A673 (cell line): ENCODE results near the gene ANKRD44.

ENCODE experiments used
- EZH2 ChIP-seq: fragments of 200-600 bp; sonication (generic); IDR thresholded peaks from 2 replicates; pipeline ENCODE4 v1.6.1; 2017; ENCODE audit warnings: borderline replicate concordance, low read depth, mild to moderate bottlenecking, mixed read lengths, antibody characterized with exemption, low read length; ENCODE audit not compliant: poor library complexity, severe bottlenecking
- TF ChIP-seq, protein P1 (sequence below): fragments of 300-800, 200-600 bp; sonication (generic); conservative IDR thresholded peaks from 2 replicates; pipeline ENCODE4 v1.5.1; 2017; ENCODE audit warnings: low read depth, mild to moderate bottlenecking, antibody characterized with exemption, low read length, moderate library complexity, mixed read lengths

DNA sequence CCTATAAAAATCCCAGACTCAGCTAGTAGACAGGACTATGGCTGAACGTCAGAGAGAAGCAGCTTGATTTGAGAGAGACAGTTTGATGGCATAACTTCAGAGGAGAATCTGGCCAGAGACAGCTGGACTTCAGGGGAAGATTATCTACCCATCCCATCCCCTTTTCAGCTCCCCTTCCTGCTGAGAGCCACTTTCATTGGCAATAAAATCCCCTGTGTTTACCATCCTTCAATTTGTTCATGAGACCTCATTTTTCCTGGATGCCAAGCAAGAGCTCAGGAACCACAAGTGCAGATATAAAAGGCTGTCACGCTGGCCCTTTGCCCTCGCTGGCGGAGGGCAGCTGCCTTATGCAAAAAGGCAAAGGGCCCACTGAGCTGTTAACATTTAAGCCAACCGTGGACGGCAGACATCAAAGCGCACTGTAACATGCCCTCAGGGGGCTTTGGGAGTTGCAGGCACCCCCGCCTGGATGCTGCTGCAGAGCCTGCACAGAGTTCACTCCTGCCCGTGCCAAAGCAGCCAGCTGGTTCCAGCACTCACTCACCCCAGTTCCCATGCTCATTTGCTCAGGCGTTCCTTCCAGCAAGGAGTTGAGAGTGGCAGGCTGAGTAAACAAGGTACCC is 219.7 kb downstream of the ANKRD44 start:
- TF ChIP-seq, protein P1, sequence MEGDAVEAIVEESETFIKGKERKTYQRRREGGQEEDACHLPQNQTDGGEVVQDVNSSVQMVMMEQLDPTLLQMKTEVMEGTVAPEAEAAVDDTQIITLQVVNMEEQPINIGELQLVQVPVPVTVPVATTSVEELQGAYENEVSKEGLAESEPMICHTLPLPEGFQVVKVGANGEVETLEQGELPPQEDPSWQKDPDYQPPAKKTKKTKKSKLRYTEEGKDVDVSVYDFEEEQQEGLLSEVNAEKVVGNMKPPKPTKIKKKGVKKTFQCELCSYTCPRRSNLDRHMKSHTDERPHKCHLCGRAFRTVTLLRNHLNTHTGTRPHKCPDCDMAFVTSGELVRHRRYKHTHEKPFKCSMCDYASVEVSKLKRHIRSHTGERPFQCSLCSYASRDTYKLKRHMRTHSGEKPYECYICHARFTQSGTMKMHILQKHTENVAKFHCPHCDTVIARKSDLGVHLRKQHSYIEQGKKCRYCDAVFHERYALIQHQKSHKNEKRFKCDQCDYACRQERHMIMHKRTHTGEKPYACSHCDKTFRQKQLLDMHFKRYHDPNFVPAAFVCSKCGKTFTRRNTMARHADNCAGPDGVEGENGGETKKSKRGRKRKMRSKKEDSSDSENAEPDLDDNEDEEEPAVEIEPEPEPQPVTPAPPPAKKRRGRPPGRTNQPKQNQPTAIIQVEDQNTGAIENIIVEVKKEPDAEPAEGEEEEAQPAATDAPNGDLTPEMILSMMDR: no peak
- no peak for TF ChIP-seq EZH2
